Fibroblast of the aortic adventitia (primary cell): Measurements from ENCODE around the gene MOV10L1. TPM values are rescaled to one million over a fixed set of nuclear protein-coding genes. Genes with fewer than 3 reads are reported as not detected.
A peak's percentile ranks its signal among the peaks of the same experiment; 100 is the strongest.

Experiments
- DNase-seq: peaks from one replicate; pipeline ENCODE4 v3.0.0-alpha.2; 2010; ENCODE audit warnings: low read depth
- H3K4me3 ChIP-seq: 2 replicates; pipeline ENCODE4 v1.5.1; 2011; ENCODE audit warnings: low read depth, mild to moderate bottlenecking, control low read depth, low read length, moderate library complexity
- CTCF ChIP-seq: IDR thresholded peaks from 2 replicates; pipeline ENCODE4 v1.5.1; 2011; ENCODE audit warnings: mild to moderate bottlenecking, low read length, control low read depth, inconsistent platforms; ENCODE audit not compliant: insufficient read depth
- total RNA-seq: library from RNA; depleted of rRNA; stranded (reverse); fragments of >200 nt; gene quantifications from 2 replicates; pipeline ENCODE4 v1.2.3, GENCODE V29; 2012; ENCODE audit warnings: low replicate concordance

The MOV10L1 gene
- total RNA-seq, 1 donor, result 5.1 TPM

- DNase-seq, result peak; percentile 61
Measured at GRCh38 chr22:50184004-50184901, 94.4 kb downstream of the MOV10L1 start.

GRCh38 chr22:50184902-50185374 is 95.1 kb downstream of the MOV10L1 start:
- H3K4me3 ChIP-seq, result peak overlapping the region; percentile 61
- TF ChIP-seq CTCF, result no peak

More at GRCh38 chr22:50184004-50184901, 94.4 kb downstream of the MOV10L1 start:
- no peak for TF ChIP-seq CTCF
- no peak overlapping the region for H3K4me3 ChIP-seq

GRCh38 chr22:50185375-50186087 is 95.7 kb downstream of the MOV10L1 start, which contains the start of gene TRABD:
Gene TRABD, plus strand, starts transcription at chr22:50185913. Its CDS starts 7,148 bp downstream, at chr22:50193061.
- TF ChIP-seq CTCF, result no peak
- DNase-seq, result peak; percentile 82
- peak within 1 kb of the TSS; percentile 72 for H3K4me3 ChIP-seq

More at GRCh38 chr22:50184902-50185374, 95.1 kb downstream of the MOV10L1 start:
- DNase-seq, result no peak

GRCh38 chr22:50186181-50186714 is 96.4 kb downstream of the MOV10L1 start:
- DNase-seq, result no peak
- H3K4me3 ChIP-seq, result peak overlapping the region; percentile 72
- TF ChIP-seq CTCF, result no peak

- DNase-seq, result peak; percentile 35
- TF ChIP-seq CTCF, result no peak
- peak overlapping the region; percentile 72 for H3K4me3 ChIP-seq
Measured at GRCh38 chr22:50186761-50187523, 97.1 kb downstream of the MOV10L1 start.

- TF ChIP-seq CTCF, result no peak
- DNase-seq, result no peak
- H3K4me3 ChIP-seq, result no peak overlapping the region
Measured at GRCh38 chr22:50188356-50188755, 98.5 kb downstream of the MOV10L1 start.
